ENCODE measurements around the gene MYL6B. TPM values are rescaled to one million over a fixed set of nuclear protein-coding genes. Genes with fewer than 3 reads are reported as not detected.

The MYL6B gene
- 1 to 10 TPM; 6.7 to 8.9 (median 7.4) TPM for total RNA-seq
- 12.6 TPM for total RNA-seq (2013)

DNA sequence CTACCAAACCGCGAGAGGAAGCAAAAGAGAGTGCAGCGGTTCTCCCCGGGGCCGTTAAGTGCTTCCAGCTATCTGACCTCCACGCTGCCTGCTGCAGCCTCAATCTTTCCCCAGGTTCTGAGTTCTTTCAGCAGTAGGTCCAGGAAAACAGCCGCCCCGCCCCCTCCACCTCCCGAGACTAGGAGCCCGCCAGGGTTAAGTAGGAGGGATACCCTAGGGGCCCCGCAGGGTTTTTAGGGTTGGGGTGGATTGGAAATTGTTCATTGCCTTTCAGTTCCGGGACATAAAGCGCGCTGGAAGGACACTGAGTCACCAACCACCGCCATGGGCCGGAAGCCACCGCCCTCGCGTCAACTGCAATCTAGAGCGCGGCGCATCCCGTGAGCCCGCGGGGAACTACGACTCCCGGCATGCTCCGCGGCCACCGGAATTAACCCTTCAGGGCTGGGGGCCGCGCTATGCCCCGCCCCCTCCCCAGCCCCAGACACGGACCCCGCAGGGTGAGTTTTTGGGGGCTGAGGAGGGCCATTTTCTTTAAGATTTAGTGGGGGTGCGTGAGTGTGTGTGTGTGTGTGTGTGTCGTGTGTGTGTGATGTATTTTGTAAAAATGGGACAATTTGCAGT, at the start of gene MYL6B:
Gene MYL6B, plus strand, starts transcription at position 456 of the 624 bp plus-strand sequence. CDS start 1,332 bp downstream, outside the sequence.
- Mint-ChIP-seq H3K36me3 (no peaks in the 10 kb centered on the region), H3K27me3 (ENCODE audit: low read depth in 2 of 2) (no peaks in the 10 kb centered on the region), H3K27ac (peak within 1 kb of the TSS; percentile 94 to 99), H3K9me3 (no peaks in the 10 kb centered on the region), H3K4me3 (peak within 1 kb of the TSS; percentile 84), H3K4me1 (peaks cover 12 to 33% of the 10 kb centered on the region in 2 donors)
- Histone ChIP-seq H3K9me3 (ENCODE audit: control insufficient read depth, insufficient read depth, low read length) (no peaks in the 10 kb centered on the region), H3K27ac (ENCODE audit: low read length) (peak within 1 kb of the TSS; percentile 90), H3K27me3 (ENCODE audit: control insufficient read depth, insufficient read depth, low read length) (no peaks in the 10 kb centered on the region), H3K4me3 (ENCODE audit: low read length) (peak within 1 kb of the TSS; percentile 68), H3K4me1 (ENCODE audit: control insufficient read depth, insufficient read depth, low read length) (peaks cover 22% of the 10 kb centered on the region), H3K36me3 (ENCODE audit: control insufficient read depth, insufficient read depth, low read length) (no peaks in the 10 kb centered on the region)
- ATAC-seq (peak; percentile 93 to 98 (median 97)), DNase-seq (peak; percentile 90 to 96)
- TF ChIP-seq, protein P1, sequence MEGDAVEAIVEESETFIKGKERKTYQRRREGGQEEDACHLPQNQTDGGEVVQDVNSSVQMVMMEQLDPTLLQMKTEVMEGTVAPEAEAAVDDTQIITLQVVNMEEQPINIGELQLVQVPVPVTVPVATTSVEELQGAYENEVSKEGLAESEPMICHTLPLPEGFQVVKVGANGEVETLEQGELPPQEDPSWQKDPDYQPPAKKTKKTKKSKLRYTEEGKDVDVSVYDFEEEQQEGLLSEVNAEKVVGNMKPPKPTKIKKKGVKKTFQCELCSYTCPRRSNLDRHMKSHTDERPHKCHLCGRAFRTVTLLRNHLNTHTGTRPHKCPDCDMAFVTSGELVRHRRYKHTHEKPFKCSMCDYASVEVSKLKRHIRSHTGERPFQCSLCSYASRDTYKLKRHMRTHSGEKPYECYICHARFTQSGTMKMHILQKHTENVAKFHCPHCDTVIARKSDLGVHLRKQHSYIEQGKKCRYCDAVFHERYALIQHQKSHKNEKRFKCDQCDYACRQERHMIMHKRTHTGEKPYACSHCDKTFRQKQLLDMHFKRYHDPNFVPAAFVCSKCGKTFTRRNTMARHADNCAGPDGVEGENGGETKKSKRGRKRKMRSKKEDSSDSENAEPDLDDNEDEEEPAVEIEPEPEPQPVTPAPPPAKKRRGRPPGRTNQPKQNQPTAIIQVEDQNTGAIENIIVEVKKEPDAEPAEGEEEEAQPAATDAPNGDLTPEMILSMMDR (IDR thresholded peaks at IDR 0.05), result no peak
- under 1% methylated on average over 37 of the region's 37 CpGs for WGBS (ENCODE audit: insufficient coverage)
- intact Hi-C loops (cut with micrococcal nuclease), result loop anchor here (1.0 to 10.0 kb wide), 3 partner anchors 24 to 107 kb away; partner anchors contain the start of genes ESYT1, RPS26 and SMARCC2

DNA sequence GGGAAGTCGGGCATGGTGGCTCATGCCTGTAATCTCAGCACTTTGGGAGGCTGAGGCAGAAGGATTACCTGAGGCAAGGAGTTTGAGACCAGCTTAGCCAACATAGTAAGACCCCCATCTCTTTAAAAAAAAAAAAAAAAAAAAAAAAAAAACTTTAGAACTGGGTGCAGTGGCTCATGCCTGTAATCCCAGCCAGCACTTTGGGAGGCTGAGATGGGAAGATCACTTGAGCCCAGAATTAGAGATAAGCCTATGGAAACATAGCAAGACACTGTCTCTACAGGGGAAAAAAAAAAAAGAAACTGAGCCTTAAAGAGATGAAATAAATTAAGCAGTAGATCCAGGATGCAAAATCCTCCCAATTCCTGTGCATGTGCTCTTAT, 49.7 kb upstream of the MYL6B start:
- peak overlapping the region; percentile 97 to 99 for H3K27ac Mint-ChIP-seq

DNA sequence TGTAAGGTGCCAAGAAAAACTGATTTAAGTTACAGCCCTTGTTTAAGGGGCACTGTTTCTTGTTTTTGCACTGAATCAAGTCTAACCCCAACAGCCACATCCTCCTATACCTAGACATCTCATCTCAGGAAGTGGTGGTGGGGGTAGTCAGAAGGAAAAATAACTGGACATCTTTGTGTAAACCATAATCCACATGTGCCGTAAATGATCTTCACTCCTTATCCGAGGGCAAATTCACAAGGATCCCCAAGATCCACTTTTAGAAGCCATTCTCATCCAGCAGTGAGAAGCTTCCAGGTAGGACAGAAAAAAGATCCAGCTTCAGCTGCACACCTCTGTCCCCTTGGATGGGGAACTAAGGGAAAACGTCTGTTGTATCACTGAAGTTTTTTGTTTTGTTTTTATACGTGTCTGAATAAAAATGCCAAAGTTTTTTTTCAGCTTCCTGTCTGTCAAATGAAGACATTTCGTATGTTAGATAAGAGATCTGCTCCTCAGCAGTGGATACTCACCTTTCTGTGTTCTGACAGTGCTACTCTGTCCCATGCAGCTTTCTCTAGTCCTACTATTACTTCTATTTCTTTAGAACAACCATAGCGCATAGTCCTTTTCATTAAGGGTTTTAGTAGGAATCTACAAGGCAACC, 49.2 kb upstream of the MYL6B start:
- Mint-ChIP-seq H3K36me3 (no peaks in the 10 kb centered on the region), H3K4me1 (peaks cover 52 to 56% of the 10 kb centered on the region in 2 donors), H3K4me3 (peak overlapping the region; percentile 100), H3K27me3 (ENCODE audit: low read depth in 2 of 2) (no peaks in the 10 kb centered on the region), H3K27ac (peak overlapping the region; percentile 97 to 99), H3K9me3 (no peaks in the 10 kb centered on the region)
- peak overlapping the region; percentile 81 for H3K4me3 ChIP-seq (ENCODE audit: low read length)
- ATAC-seq (no peak), DNase-seq (peak in 1 of 2 donors; percentile 67)
- TF ChIP-seq, protein P1 (IDR thresholded peaks at IDR 0.05), result no peak
- intact Hi-C loops (cut with micrococcal nuclease), result loop anchor here (5.0 kb wide), 1 partner anchor 286 kb away; the partner anchor contains the start of genes ORMDL2 and SARNP
- H3K27me3 ChIP-seq (ENCODE audit: control insufficient read depth, insufficient read depth, low read length), result no peaks in the 10 kb centered on the region
- 24% methylated on average over 6 of the region's 6 CpGs for WGBS (ENCODE audit: insufficient coverage)
- H3K36me3 ChIP-seq (ENCODE audit: control insufficient read depth, insufficient read depth, low read length), result peaks cover 16% of the 10 kb centered on the region
- no peaks in the 10 kb centered on the region for H3K9me3 ChIP-seq (ENCODE audit: control insufficient read depth, insufficient read depth, low read length)
- peak overlapping the region; percentile 80 for H3K27ac ChIP-seq (ENCODE audit: low read length)
- peaks cover 37% of the 10 kb centered on the region for H3K4me1 ChIP-seq (ENCODE audit: control insufficient read depth, insufficient read depth, low read length)

More for the DNA sequence above, 49.7 kb upstream of the MYL6B start:
- H3K36me3 Mint-ChIP-seq, result no peaks in the 10 kb centered on the region
- TF ChIP-seq, protein P1 (IDR thresholded peaks at IDR 0.05), result no peak
- 57% methylated on average over 1 of the region's 1 CpG for WGBS (ENCODE audit: insufficient coverage)
- H3K9me3 Mint-ChIP-seq, result no peaks in the 10 kb centered on the region
- Histone ChIP-seq H3K9me3 (ENCODE audit: control insufficient read depth, insufficient read depth, low read length) (no peaks in the 10 kb centered on the region), H3K4me1 (ENCODE audit: control insufficient read depth, insufficient read depth, low read length) (peaks cover 37% of the 10 kb centered on the region), H3K36me3 (ENCODE audit: control insufficient read depth, insufficient read depth, low read length) (peaks cover 11% of the 10 kb centered on the region), H3K27ac (ENCODE audit: low read length) (peak overlapping the region; percentile 80), H3K4me3 (ENCODE audit: low read length) (no peak overlapping the region), H3K27me3 (ENCODE audit: control insufficient read depth, insufficient read depth, low read length) (no peaks in the 10 kb centered on the region)
- H3K4me1 Mint-ChIP-seq, result peaks cover 52 to 56% of the 10 kb centered on the region in 2 donors
- H3K4me3 Mint-ChIP-seq, result peak overlapping the region; percentile 100
- H3K27me3 Mint-ChIP-seq (ENCODE audit: low read depth in 2 of 2), result peaks cover 0 to 2% of the 10 kb centered on the region in 2 donors
- intact Hi-C loops (cut with micrococcal nuclease), result loop anchor here (5.0 kb wide), 1 partner anchor 285 kb away; the partner anchor contains the start of genes ORMDL2 and SARNP
- ATAC-seq, result no peak
- DNase-seq, result no peak
